Left ventricle myocardium superior (tissue), 1 donor: ENCODE measurements around the gene ZDHHC20. TPM values are rescaled to one million over a fixed set of nuclear protein-coding genes. Genes with fewer than 3 reads are reported as not detected.
"Not testable (repeated sequence)": the region's sequence is repeated elsewhere in the genome, so short reads cannot be mapped to it uniquely, and the experiment has no call there.

Source experiments
- ATAC-seq: fragments of 200-7000 bp; cut with Tn5 transposase; one replicate; pipeline ENCODE4 v1.9.1; 2020; ENCODE audit warnings: mild to moderate bottlenecking, moderate library complexity
- DNase-seq: peaks from one replicate; pipeline ENCODE4 v3.0.0-alpha.2; 2020
- intact Hi-C: fragments of 100-400 bp; cut with micrococcal nuclease; formaldehyde crosslinking; loops from one replicate; pipeline ENCODE4 v1.11.0; 2022
- total RNA-seq: library from RNA; stranded (reverse); fragmentation: NEBNext Ultra II Directional; extraction: Animal tissue kit (Norgen Biotek cat#: 25700); gene quantifications from one replicate; pipeline ENCODE4 v1.2.1, GENCODE V29; 2021
- donor health status: DM: no; HTN: yes; CAD: no; lungs with severe emphysema.

The ZDHHC20 gene
- total RNA-seq, 1 donor from 2014 or later, result 16.2 TPM

- DNase-seq (no peak), ATAC-seq (no peak)
- intact Hi-C loops, result no loop called here
These were observed 13.3 kb downstream of the ZDHHC20 start for GRCh38 chr13:21445759-21446158.

GRCh38 chr13:21443171-21443570 lies 15.9 kb downstream of the ZDHHC20 start:
- no peak for ATAC-seq
- intact Hi-C loops, result no loop called here
- no peak for DNase-seq

GRCh38 chr13:21436582-21436981 lies 22.5 kb downstream of the ZDHHC20 start:
- DNase-seq (no peak), ATAC-seq (no peak)
- intact Hi-C loops, result no loop called here

- intact Hi-C loops, result no loop called here
- ATAC-seq (peak; percentile 98), DNase-seq (peak; percentile 42)
These were observed 23.4 kb downstream of the ZDHHC20 start for GRCh38 chr13:21435687-21436151.

GRCh38 chr13:21435231-21435630 lies 23.9 kb downstream of the ZDHHC20 start:
- DNase-seq, result no peak
- no peak for ATAC-seq
- intact Hi-C loops, result no loop called here

GRCh38 chr13:21434588-21434987 lies 24.5 kb downstream of the ZDHHC20 start:
- intact Hi-C loops, result no loop called here
- DNase-seq (no peak), ATAC-seq (no peak)

- ATAC-seq (no peak), DNase-seq (no peak)
- intact Hi-C loops, result no loop called here
These were observed 29.9 kb downstream of the ZDHHC20 start for GRCh38 chr13:21429211-21429610.

GRCh38 chr13:21427741-21428140 lies 31.4 kb downstream of the ZDHHC20 start:
- ATAC-seq (no peak), DNase-seq (no peak)
- intact Hi-C loops, result no loop called here

GRCh38 chr13:21426238-21426637 lies 32.9 kb downstream of the ZDHHC20 start:
- ATAC-seq (no peak), DNase-seq (no peak)
- intact Hi-C loops, result no loop called here

- no peak for DNase-seq
- intact Hi-C loops, result no loop called here
- ATAC-seq, result no peak
These were observed 38.4 kb downstream of the ZDHHC20 start for GRCh38 chr13:21420706-21421105.

- intact Hi-C loops, result no loop called here
- no peak for ATAC-seq
These were observed 46.1 kb downstream of the ZDHHC20 start for GRCh38 chr13:21413013-21413412.

GRCh38 chr13:21410453-21410852 lies 48.6 kb downstream of the ZDHHC20 start:
- ATAC-seq, DNase-seq, intact Hi-C loops: not testable (repeated sequence)

More at GRCh38 chr13:21413013-21413412, 46.1 kb downstream of the ZDHHC20 start:
- no peak for DNase-seq

GRCh38 chr13:21405309-21405708 lies 53.8 kb downstream of the ZDHHC20 start:
- no peak for DNase-seq
- no peak for ATAC-seq
- intact Hi-C loops, result no loop called here

GRCh38 chr13:21402586-21403307 lies 56.4 kb downstream of the ZDHHC20 start:
- DNase-seq, result no peak
- intact Hi-C loops, result no loop called here
- ATAC-seq, result no peak

- DNase-seq (no peak), ATAC-seq (no peak)
- intact Hi-C loops, result no loop called here
These were observed 59.4 kb downstream of the ZDHHC20 start for GRCh38 chr13:21399741-21400140.

GRCh38 chr13:21395953-21396352 lies 63.1 kb downstream of the ZDHHC20 start:
- ATAC-seq (no peak), DNase-seq (no peak)
- intact Hi-C loops, result no loop called here

GRCh38 chr13:21389124-21389523 lies 70.0 kb downstream of the ZDHHC20 start:
- intact Hi-C loops, result no loop called here
- ATAC-seq, result no peak
- no peak for DNase-seq

GRCh38 chr13:21385710-21386109 lies 73.4 kb downstream of the ZDHHC20 start:
- ATAC-seq (no peak), DNase-seq (no peak)
- intact Hi-C loops, result no loop called here

- DNase-seq (no peak), ATAC-seq (no peak)
- intact Hi-C loops, result no loop called here
These were observed 76.0 kb downstream of the ZDHHC20 start for GRCh38 chr13:21383090-21383489.

- DNase-seq, ATAC-seq, intact Hi-C loops: not testable (repeated sequence)
These were observed 81.8 kb downstream of the ZDHHC20 start for GRCh38 chr13:21376998-21377985.
